Measurements from ENCODE around the gene CPSF4.

DNA sequence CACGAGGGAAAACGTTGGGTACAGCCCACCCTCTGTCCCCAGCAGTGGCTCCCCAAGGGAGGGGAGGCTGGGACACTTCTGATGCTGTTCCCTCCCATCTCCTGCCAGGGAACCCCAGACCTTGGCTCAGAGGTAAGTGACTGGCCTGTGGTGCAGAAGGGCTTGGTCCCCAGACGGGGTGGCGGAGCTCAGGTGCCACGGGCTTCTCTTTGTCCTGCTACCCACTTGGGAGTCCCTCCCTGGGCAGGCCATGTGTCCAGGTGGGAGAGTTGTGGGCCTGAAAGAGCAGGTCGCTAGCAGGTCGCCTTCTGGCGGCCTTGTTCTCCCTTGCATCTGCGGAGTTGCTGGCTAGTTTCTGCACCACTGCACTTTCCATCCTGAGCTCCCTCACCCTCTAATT is 17.1 kb downstream of the CPSF4 start:
- TF ChIP-seq POLR2A (IDR thresholded peaks at IDR 0.05): no peak
- no peak for TF ChIP-seq CTCF (IDR thresholded peaks at IDR 0.05)
- no peak for TF ChIP-seq POLR2AphosphoS5 (IDR thresholded peaks at IDR 0.05)

All from stomach (tissue), 4 donors.